ENCODE data around the gene UTP25.
A peak's percentile ranks its signal among the peaks of the same experiment; 100 is the strongest.

Gene UTP25

GRCh38 chr1:209871430-209871829 lies 43.7 kb downstream of the UTP25 start:
- TF ChIP-seq EZH2 (IDR thresholded peaks at IDR 0.05; ENCODE audit: borderline replicate concordance, low read depth, low read length, severe bottlenecking) = no peak
- TF ChIP-seq, protein P1, sequence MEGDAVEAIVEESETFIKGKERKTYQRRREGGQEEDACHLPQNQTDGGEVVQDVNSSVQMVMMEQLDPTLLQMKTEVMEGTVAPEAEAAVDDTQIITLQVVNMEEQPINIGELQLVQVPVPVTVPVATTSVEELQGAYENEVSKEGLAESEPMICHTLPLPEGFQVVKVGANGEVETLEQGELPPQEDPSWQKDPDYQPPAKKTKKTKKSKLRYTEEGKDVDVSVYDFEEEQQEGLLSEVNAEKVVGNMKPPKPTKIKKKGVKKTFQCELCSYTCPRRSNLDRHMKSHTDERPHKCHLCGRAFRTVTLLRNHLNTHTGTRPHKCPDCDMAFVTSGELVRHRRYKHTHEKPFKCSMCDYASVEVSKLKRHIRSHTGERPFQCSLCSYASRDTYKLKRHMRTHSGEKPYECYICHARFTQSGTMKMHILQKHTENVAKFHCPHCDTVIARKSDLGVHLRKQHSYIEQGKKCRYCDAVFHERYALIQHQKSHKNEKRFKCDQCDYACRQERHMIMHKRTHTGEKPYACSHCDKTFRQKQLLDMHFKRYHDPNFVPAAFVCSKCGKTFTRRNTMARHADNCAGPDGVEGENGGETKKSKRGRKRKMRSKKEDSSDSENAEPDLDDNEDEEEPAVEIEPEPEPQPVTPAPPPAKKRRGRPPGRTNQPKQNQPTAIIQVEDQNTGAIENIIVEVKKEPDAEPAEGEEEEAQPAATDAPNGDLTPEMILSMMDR (IDR thresholded peaks at IDR 0.05; ENCODE audit: borderline replicate concordance, extremely low read depth, low read length, poor library complexity, severe bottlenecking) = no peak
- peaks cover 6% of the 10 kb centered on the region for H3K27me3 ChIP-seq (ENCODE audit: insufficient read depth, low read length, poor library complexity)
- H3K4me3 ChIP-seq (ENCODE audit: low read depth in 1 of 2, low read length in 2 of 2) = no peak overlapping the region
- no peak overlapping the region for H3K27ac ChIP-seq (ENCODE audit: low read length)
- no peak for ATAC-seq (ENCODE audit: insufficient read depth, low read depth)
- no peaks in the 10 kb centered on the region for H4K20me1 ChIP-seq (ENCODE audit: insufficient read depth, low read length)
- no peaks in the 10 kb centered on the region for H3K79me2 ChIP-seq (ENCODE audit: insufficient read depth, low read length)
- H2AFZ ChIP-seq (ENCODE audit: low read depth, low read length) = no peak overlapping the region
- no peak overlapping the region for H3K4me2 ChIP-seq (ENCODE audit: insufficient read depth, low read length)
- no peaks in the 10 kb centered on the region for H3K4me1 ChIP-seq (ENCODE audit: insufficient read depth, low read length)
- H3K9ac ChIP-seq (ENCODE audit: low read depth, low read length) = no peak overlapping the region
- no peak for DNase-seq
- H3K9me3 ChIP-seq (ENCODE audit: insufficient read depth, low read length, severe bottlenecking) = no peaks in the 10 kb centered on the region
- no peaks in the 10 kb centered on the region for H3K36me3 ChIP-seq (ENCODE audit: insufficient read depth, low read length)

DNA sequence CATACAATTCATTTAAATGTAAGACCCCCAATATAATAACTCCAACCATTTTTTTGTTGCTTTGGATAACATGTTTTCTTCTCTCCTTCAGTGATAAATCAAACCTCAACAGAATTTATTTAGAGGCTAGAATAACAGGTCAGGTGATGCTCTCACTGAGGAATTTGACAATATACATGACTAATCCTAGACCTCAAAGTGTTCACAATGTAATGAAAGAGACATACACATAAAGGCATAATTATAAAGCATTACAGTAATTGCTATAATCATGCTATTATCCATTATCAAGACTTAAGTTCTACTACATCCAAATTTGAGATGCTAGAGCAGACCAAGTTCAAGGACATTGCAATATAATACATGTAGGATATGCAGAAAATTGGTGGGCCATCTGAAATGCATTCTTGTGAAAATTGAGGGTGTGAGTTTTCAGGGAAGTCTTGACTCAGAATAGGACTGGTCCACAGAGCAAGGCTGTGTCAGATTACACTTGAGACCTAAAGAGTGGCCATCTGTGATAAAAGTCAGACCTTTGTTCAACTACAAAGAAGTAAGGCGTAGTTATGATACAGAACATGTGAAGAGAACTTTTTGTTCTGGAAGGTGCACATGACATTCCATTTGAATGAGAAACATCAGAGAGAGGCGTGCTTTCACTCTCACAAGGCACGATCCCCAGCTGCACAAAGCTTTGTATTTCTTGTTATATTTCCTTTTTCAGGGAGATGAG lies 45.5 kb downstream of the UTP25 start:
- Histone ChIP-seq H3K9ac (ENCODE audit: low read depth, low read length) (no peak overlapping the region), H4K20me1 (ENCODE audit: insufficient read depth, low read length) (no peaks in the 10 kb centered on the region), H3K9me3 (ENCODE audit: insufficient read depth, low read length, severe bottlenecking) (no peaks in the 10 kb centered on the region), H3K36me3 (ENCODE audit: insufficient read depth, low read length) (no peaks in the 10 kb centered on the region), H3K79me2 (ENCODE audit: insufficient read depth, low read length) (no peaks in the 10 kb centered on the region), H3K4me1 (ENCODE audit: insufficient read depth, low read length) (no peaks in the 10 kb centered on the region), H3K4me3 (ENCODE audit: low read depth in 1 of 2, low read length in 2 of 2) (no peak overlapping the region), H2AFZ (ENCODE audit: low read depth, low read length) (no peak overlapping the region), H3K27me3 (ENCODE audit: insufficient read depth, low read length, poor library complexity) (peaks cover 6% of the 10 kb centered on the region), H3K4me2 (ENCODE audit: insufficient read depth, low read length) (no peak overlapping the region), H3K27ac (ENCODE audit: low read length) (no peak overlapping the region)
- ATAC-seq (ENCODE audit: insufficient read depth, low read depth) (no peak), DNase-seq (no peak)
- TF ChIP-seq EZH2 (IDR thresholded peaks at IDR 0.05; ENCODE audit: borderline replicate concordance, low read depth, low read length, severe bottlenecking) = no peak
- TF ChIP-seq, protein P1 (IDR thresholded peaks at IDR 0.05; ENCODE audit: borderline replicate concordance, extremely low read depth, low read length, poor library complexity, severe bottlenecking) = no peak

- no peaks in the 10 kb centered on the region for H3K79me2 ChIP-seq (ENCODE audit: insufficient read depth, low read length)
- H3K27me3 ChIP-seq (ENCODE audit: insufficient read depth, low read length, poor library complexity) = peaks cover 6% of the 10 kb centered on the region
- H3K4me1 ChIP-seq (ENCODE audit: insufficient read depth, low read length) = no peaks in the 10 kb centered on the region
- no peaks in the 10 kb centered on the region for H3K9me3 ChIP-seq (ENCODE audit: insufficient read depth, low read length, severe bottlenecking)
- H4K20me1 ChIP-seq (ENCODE audit: insufficient read depth, low read length) = no peaks in the 10 kb centered on the region
- H3K36me3 ChIP-seq (ENCODE audit: insufficient read depth, low read length) = no peaks in the 10 kb centered on the region
- H3K4me3 ChIP-seq (ENCODE audit: low read depth in 1 of 2, low read length in 2 of 2) = no peak overlapping the region
- H3K27ac ChIP-seq (ENCODE audit: low read length) = no peak overlapping the region
- no peak overlapping the region for H3K9ac ChIP-seq (ENCODE audit: low read depth, low read length)
- ATAC-seq (ENCODE audit: insufficient read depth, low read depth) (no peak), DNase-seq (no peak)
- no peak overlapping the region for H2AFZ ChIP-seq (ENCODE audit: low read depth, low read length)
- no peak overlapping the region for H3K4me2 ChIP-seq (ENCODE audit: insufficient read depth, low read length)
- TF ChIP-seq, protein P1 (IDR thresholded peaks at IDR 0.05; ENCODE audit: borderline replicate concordance, extremely low read depth, low read length, poor library complexity, severe bottlenecking) = peak; percentile 41
- no peak for TF ChIP-seq EZH2 (IDR thresholded peaks at IDR 0.05; ENCODE audit: borderline replicate concordance, low read depth, low read length, severe bottlenecking)
Measured at GRCh38 chr1:209875515-209875914, 47.7 kb downstream of the UTP25 start.

All from DND-41 (cell line).